ENCODE data around the gene WFDC2. TPM values are rescaled to one million over a fixed set of nuclear protein-coding genes. Genes with fewer than 3 reads are reported as not detected.

WFDC2 gene
- total RNA-seq, 2 donors from 2014 or later = 3.5 TPM; not detected in 1

GRCh38 chr20:45497971-45498494 lies 28.5 kb downstream of the WFDC2 start:
- H3K36me3 Mint-ChIP-seq (ENCODE audit: low read depth) = no peaks in the 10 kb centered on the region
- no peaks in the 10 kb centered on the region for H3K9me3 Mint-ChIP-seq
- ATAC-seq (replicated peaks) = no peak
- H3K4me3 Mint-ChIP-seq = no peak overlapping the region
- H3K4me1 Mint-ChIP-seq = no peaks in the 10 kb centered on the region
- H3K27me3 Mint-ChIP-seq = peaks cover 27% of the 10 kb centered on the region
- no peak overlapping the region for H3K27ac Mint-ChIP-seq

DNA sequence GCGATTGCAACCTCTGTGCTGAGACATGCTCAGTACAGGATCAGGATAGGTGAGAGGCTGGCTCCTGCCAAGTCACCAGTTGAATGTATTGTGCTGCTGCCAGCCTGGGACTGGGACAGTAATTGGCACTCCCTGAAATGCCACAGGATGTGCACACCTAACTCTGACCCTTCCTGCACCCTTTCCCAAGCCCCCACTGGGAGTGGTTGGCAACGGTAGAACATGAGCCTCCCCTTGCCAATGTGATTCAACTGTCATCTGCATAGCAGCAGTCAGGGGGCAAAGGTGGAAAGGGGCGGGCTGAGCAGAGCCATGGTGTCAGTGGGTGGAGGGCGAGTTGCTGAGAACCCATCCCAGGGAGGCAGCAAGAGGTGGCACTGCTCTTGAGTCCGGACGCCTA lies 30.5 kb downstream of the WFDC2 start:
- ATAC-seq (replicated peaks) = no peak
- Mint-ChIP-seq H3K36me3 (ENCODE audit: low read depth) (no peaks in the 10 kb centered on the region), H3K27me3 (peaks cover 31% of the 10 kb centered on the region), H3K4me3 (no peak overlapping the region), H3K4me1 (no peaks in the 10 kb centered on the region), H3K27ac (no peak overlapping the region), H3K9me3 (no peaks in the 10 kb centered on the region)

DNA sequence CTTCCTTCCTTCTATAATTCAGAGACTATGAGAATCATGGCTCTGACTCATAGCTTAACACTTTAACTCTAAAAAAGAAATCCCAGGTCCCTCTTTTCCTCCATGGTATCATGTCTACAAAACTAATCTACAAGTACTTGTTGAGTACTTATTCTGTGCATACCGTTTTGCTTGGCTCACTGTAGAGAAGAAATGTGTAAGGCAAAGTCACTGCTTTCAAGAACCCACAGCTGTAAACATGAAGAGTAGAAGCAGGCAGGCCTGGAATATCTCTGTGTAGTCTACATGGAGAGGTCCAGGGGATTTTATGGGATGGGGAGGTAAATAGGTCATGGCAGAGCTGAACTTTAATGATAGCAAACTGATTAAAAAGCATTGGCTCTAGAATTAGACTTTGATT lies 32.0 kb downstream of the WFDC2 start:
- Mint-ChIP-seq H3K27me3 (peaks cover 35% of the 10 kb centered on the region), H3K27ac (no peak overlapping the region), H3K4me1 (no peaks in the 10 kb centered on the region), H3K36me3 (ENCODE audit: low read depth) (no peaks in the 10 kb centered on the region), H3K4me3 (no peak overlapping the region), H3K9me3 (no peaks in the 10 kb centered on the region)
- no peak for ATAC-seq (replicated peaks)

DNA sequence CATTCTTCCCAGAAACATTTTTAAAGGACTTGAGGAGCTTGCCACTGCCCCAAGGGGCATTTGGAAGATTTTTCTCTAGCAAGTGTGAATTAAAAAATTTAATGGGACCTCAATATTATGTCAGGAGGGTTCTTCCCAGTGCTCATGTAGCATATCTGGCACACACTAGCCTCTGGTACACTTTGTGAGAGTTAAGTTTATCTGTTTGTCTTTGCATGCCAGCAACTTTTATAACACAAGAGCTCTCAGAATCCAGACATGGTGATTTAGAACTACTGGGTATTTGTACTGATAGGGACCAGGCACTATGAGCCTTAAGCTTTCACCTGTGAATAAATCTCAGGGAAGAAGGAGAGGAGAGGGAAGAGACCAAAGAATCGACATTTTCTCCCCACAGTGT lies 33.0 kb downstream of the WFDC2 start:
- no peak for ATAC-seq (replicated peaks)
- no peak overlapping the region for H3K4me3 Mint-ChIP-seq
- peaks cover 35% of the 10 kb centered on the region for H3K27me3 Mint-ChIP-seq
- H3K36me3 Mint-ChIP-seq (ENCODE audit: low read depth) = no peaks in the 10 kb centered on the region
- H3K4me1 Mint-ChIP-seq = peaks cover 4% of the 10 kb centered on the region
- no peak overlapping the region for H3K27ac Mint-ChIP-seq
- no peaks in the 10 kb centered on the region for H3K9me3 Mint-ChIP-seq

- Mint-ChIP-seq H3K27me3 (peaks cover 40% of the 10 kb centered on the region), H3K27ac (no peak overlapping the region), H3K4me3 (no peak overlapping the region), H3K9me3 (no peaks in the 10 kb centered on the region), H3K4me1 (peaks cover 4% of the 10 kb centered on the region), H3K36me3 (ENCODE audit: low read depth) (no peaks in the 10 kb centered on the region)
- no peak for ATAC-seq (replicated peaks)
Observed at GRCh38 chr20:45503403-45503802, 33.9 kb downstream of the WFDC2 start.

DNA sequence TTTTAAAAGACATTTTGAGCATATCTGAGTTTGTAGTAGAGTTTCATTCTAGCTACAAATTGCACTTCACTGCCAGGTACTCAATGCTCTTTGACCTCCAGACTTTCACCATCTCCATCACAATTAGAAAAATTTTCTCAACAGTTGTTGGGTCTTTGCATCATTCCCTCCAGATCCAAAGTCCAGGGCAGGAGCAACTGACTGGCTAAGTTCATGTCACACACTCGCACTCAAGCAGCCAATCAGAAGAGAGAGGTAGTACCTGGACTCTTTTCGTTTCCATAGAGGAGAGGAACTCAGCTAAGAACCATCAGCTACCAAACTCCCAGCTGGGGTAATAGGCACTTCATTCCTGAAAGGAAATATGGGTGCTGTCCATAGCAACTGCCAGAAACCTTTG lies 36.8 kb downstream of the WFDC2 start:
- no peaks in the 10 kb centered on the region for H3K36me3 Mint-ChIP-seq (ENCODE audit: low read depth)
- peaks cover 4% of the 10 kb centered on the region for H3K4me1 Mint-ChIP-seq
- H3K4me3 Mint-ChIP-seq = no peak overlapping the region
- H3K9me3 Mint-ChIP-seq = no peaks in the 10 kb centered on the region
- no peak overlapping the region for H3K27ac Mint-ChIP-seq
- ATAC-seq (replicated peaks) = no peak
- H3K27me3 Mint-ChIP-seq = peaks cover 42% of the 10 kb centered on the region

DNA sequence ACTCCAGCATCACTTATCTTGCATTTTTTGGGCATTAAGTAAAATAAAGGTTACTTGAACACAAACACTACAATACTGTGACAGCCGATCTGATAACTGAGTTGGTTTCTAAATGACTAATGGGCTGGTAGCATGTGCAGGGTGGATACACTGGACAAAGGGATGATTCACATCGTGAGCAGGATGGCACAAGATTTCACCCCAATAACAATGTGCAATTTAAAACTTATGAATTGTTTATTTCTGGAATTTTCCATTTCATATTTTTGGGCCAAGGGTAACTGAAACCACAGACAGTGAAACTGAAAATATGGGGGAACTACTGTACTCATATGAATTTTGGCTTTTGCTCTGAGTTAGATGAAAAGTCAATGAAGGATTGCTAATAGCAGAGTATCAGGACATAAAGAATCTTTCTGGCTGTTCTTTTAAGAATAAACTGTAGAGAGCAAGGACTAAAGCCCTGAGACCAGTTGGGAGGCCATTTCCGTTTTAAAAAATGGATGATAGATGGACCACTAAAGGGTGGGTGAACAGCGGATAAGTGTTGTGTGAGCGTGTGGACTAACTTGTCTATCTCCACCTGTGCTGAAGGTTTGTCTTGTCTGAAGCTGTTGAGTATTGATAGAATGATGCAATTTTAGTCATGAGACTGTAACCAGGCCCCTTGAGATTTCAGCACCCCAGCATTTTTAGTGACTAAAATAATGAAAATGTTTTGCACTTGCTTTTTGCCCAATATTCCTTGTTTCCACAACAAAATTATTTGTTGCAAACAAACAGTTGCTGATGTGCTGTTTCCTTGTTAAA lies 37.7 kb downstream of the WFDC2 start:
- no peak overlapping the region for H3K4me3 Mint-ChIP-seq

GRCh38 chr20:45508068-45508886 lies 38.7 kb downstream of the WFDC2 start:
- Mint-ChIP-seq H3K27ac (no peak overlapping the region), H3K4me3 (no peak overlapping the region), H3K27me3 (peaks cover 43% of the 10 kb centered on the region), H3K36me3 (ENCODE audit: low read depth) (no peaks in the 10 kb centered on the region), H3K4me1 (peaks cover 4% of the 10 kb centered on the region), H3K9me3 (no peaks in the 10 kb centered on the region)
- ATAC-seq (replicated peaks) = peak; percentile 16

More for the DNA sequence above, 37.7 kb downstream of the WFDC2 start:
- Mint-ChIP-seq H3K27me3 (peaks cover 41% of the 10 kb centered on the region), H3K9me3 (no peaks in the 10 kb centered on the region), H3K27ac (no peak overlapping the region), H3K36me3 (ENCODE audit: low read depth) (no peaks in the 10 kb centered on the region), H3K4me1 (peaks cover 4% of the 10 kb centered on the region)
- ATAC-seq (replicated peaks) = peak; percentile 74

- Mint-ChIP-seq H3K9me3 (no peaks in the 10 kb centered on the region), H3K27me3 (peaks cover 40% of the 10 kb centered on the region), H3K36me3 (ENCODE audit: low read depth) (no peaks in the 10 kb centered on the region), H3K27ac (no peak overlapping the region), H3K4me3 (no peak overlapping the region), H3K4me1 (peaks cover 4% of the 10 kb centered on the region)
- no peak for ATAC-seq (replicated peaks)
Observed at GRCh38 chr20:45509091-45509490, 39.5 kb downstream of the WFDC2 start.

- Mint-ChIP-seq H3K4me3 (no peak overlapping the region), H3K27me3 (peaks cover 44% of the 10 kb centered on the region), H3K36me3 (ENCODE audit: low read depth) (no peaks in the 10 kb centered on the region), H3K4me1 (peaks cover 4% of the 10 kb centered on the region), H3K9me3 (no peaks in the 10 kb centered on the region), H3K27ac (no peak overlapping the region)
- no peak for ATAC-seq (replicated peaks)
Observed at GRCh38 chr20:45510242-45510862, 40.8 kb downstream of the WFDC2 start.

DNA sequence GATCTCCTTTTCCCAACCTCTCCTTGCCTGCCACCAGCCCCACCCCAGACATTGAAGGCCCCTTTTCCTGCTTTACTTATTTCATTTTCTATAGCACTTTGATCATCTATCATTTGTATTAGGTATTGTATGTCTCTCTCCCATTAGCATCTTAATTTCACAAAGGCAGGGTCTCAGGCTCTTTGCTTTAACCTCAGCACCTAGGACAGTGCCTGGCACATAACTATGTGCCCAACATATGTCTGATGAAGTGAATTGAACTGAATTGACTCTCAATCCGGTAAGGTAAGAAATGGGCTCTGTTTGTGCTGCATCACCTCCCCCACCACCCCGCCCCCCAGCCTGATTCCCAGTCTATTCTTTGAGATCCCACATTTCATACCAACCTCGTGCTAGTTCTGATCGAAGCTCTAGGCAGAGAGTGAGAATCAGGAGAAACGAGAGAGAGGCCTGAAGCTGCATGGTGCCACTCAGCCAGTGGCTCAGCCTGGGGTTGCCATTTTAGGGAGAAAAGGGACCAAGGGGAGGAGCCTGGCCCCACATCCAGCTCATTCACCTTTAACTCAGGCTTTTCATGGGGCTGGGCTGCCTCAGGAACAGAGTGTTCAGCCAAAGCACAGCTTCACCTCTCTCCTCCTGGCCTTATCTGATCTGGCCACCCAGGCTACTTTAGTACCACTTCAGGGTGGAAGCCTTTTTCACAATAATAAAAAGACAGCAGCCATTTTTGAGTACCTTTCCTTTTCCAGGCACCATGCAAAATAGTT lies 45.8 kb downstream of the WFDC2 start, which contains the start of gene SPINT3:
SPINT3 (minus strand) TSS at position 476 of the 767 bp plus-strand sequence; CDS start at position 462, 14 bp downstream.
- Mint-ChIP-seq H3K27ac (no peak within 1 kb of the TSS), H3K27me3 (peaks cover 33% of the 10 kb centered on the region), H3K4me1 (no peaks in the 10 kb centered on the region), H3K4me3 (no peak within 1 kb of the TSS), H3K36me3 (ENCODE audit: low read depth) (no peaks in the 10 kb centered on the region), H3K9me3 (no peaks in the 10 kb centered on the region)
- ATAC-seq (replicated peaks) = no peak

DNA sequence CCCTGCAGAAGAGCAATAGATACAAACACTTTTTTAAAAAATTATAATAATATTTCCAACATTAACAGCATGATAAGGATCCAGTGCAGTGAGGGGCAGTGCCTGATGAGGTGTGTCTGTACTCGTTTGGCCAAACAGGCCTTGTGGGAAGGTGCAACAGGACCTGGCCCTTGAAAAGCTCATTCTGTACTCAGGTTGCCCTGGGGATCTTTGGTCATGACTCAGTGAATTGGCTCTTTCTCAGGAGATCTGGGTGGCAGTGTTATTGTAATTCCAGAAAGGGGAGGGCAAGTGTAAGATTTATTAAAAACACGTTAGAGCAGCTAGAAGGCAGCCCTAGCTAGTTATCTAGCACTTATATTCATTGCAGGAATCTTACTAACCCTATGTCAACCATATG lies 48.7 kb downstream of the WFDC2 start:
- Mint-ChIP-seq H3K27me3 (peaks cover 32% of the 10 kb centered on the region), H3K4me1 (no peaks in the 10 kb centered on the region), H3K27ac (no peak overlapping the region), H3K36me3 (ENCODE audit: low read depth) (no peaks in the 10 kb centered on the region), H3K9me3 (no peaks in the 10 kb centered on the region), H3K4me3 (no peak overlapping the region)
- ATAC-seq (replicated peaks) = no peak

GRCh38 chr20:45523821-45524220 lies 54.3 kb downstream of the WFDC2 start:
- Mint-ChIP-seq H3K9me3 (no peaks in the 10 kb centered on the region), H3K36me3 (ENCODE audit: low read depth) (no peaks in the 10 kb centered on the region), H3K4me1 (no peaks in the 10 kb centered on the region), H3K4me3 (no peak overlapping the region), H3K27ac (no peak overlapping the region), H3K27me3 (peaks cover 45% of the 10 kb centered on the region)
- no peak for ATAC-seq (replicated peaks)

- no peaks in the 10 kb centered on the region for H3K9me3 Mint-ChIP-seq
- no peak for ATAC-seq (replicated peaks)
- no peaks in the 10 kb centered on the region for H3K36me3 Mint-ChIP-seq (ENCODE audit: low read depth)
- H3K27ac Mint-ChIP-seq = no peak overlapping the region
- no peak overlapping the region for H3K4me3 Mint-ChIP-seq
- peaks cover 53% of the 10 kb centered on the region for H3K27me3 Mint-ChIP-seq
- H3K4me1 Mint-ChIP-seq = no peaks in the 10 kb centered on the region
Observed at GRCh38 chr20:45527294-45527693, 57.7 kb downstream of the WFDC2 start.
